K562 (cell line): ENCODE results near the gene NAA80. TPM values are rescaled to one million over a fixed set of nuclear protein-coding genes. Genes with fewer than 3 reads are reported as not detected.

Experiments
- CCNT2 ChIP-seq: IDR thresholded peaks from 2 replicates; pipeline ENCODE4 v1.6.1; 2011; ENCODE audit warnings: borderline replicate concordance, low read depth, mild to moderate bottlenecking, moderate library complexity, mixed read lengths, low read length; ENCODE audit not compliant: insufficient read length; ENCODE audit errors: extremely low read depth
- CSDE1 ChIP-seq, 2 experiments: fragments of 450-650 bp; IDR thresholded peaks; 2 replicates each; pipeline ENCODE4 v1.6.1; 2016; ENCODE audit warnings: mild to moderate bottlenecking in 1 of 2
- EP300 ChIP-seq: IDR thresholded peaks from 2 replicates; pipeline ENCODE4 v1.6.1; 2012; ENCODE audit warnings: low read length, improper control_type of control experiment
- FOXA1 ChIP-seq: fragments of 450-650 bp; IDR thresholded peaks from 2 replicates; pipeline ENCODE4 v1.6.1; 2016; ENCODE audit warnings: mild to moderate bottlenecking, borderline replicate concordance
- FOXA3 ChIP-seq, 2 experiments: fragments of 450-650 bp in 1 of 2; sonication (generic) in 1 of 2; formaldehyde crosslinking; IDR thresholded peaks in 1 of 2; conservative IDR thresholded peaks in 1 of 2; 2 replicates each; pipeline versions ENCODE4 v1.4.0 to v1.8.0; 2020 to 2022; ENCODE audit warnings: mild to moderate bottlenecking in 2 of 2, missing genetic modification reagents in 1 of 2
- FOXK1 ChIP-seq: sonication (generic); formaldehyde crosslinking; IDR thresholded peaks from 2 replicates; pipeline ENCODE4 v1.8.0; 2022; ENCODE audit warnings: missing genetic modification reagents, mild to moderate bottlenecking, borderline replicate concordance
- GTF2A2 ChIP-seq: IDR thresholded peaks from 2 replicates; pipeline ENCODE4 v1.6.1; 2016; ENCODE audit warnings: mild to moderate bottlenecking, missing genetic modification characterization, missing compliant biosample characterization
- HMGN3 ChIP-seq: IDR thresholded peaks from 2 replicates; pipeline ENCODE4 v1.6.1; 2011; ENCODE audit warnings: borderline replicate concordance, low read depth, mild to moderate bottlenecking, mixed read lengths, low read length; ENCODE audit not compliant: insufficient read length; ENCODE audit errors: extremely low read depth
- KDM4B ChIP-seq, 2 experiments: fragments of 450-650 bp in 1 of 2; sonication (generic) in 1 of 2; IDR thresholded peaks; 2 replicates each; pipeline ENCODE4 v1.6.1; 2016 to 2017; ENCODE audit warnings: borderline replicate concordance in 2 of 2, antibody characterized with exemption in 1 of 2, low read depth in 1 of 2, mild to moderate bottlenecking in 1 of 2
- POLR2B ChIP-seq: fragments of 450-650 bp; IDR thresholded peaks from 2 replicates; pipeline ENCODE4 v1.6.1; 2018; ENCODE audit warnings: low read depth; ENCODE audit not compliant: partially characterized antibody
- RBM39 ChIP-seq: fragments of 200-400 bp; formaldehyde crosslinking; optimal IDR thresholded peaks from 2 replicates; pipeline ENCODE3; 2018; ENCODE audit warnings: low read depth, low read length
- SMARCE1 ChIP-seq: fragments of 450-650 bp; IDR thresholded peaks from 2 replicates; pipeline ENCODE4 v1.7.1; 2016; ENCODE audit warnings: mild to moderate bottlenecking
- STAT5B ChIP-seq: fragments of 250-450 bp; sonication (Bioruptor Pico); IDR thresholded peaks from 2 replicates; pipeline ENCODE4 v1.8.0; 2021; ENCODE audit warnings: mild to moderate bottlenecking, inconsistent platforms
- TCF7L2 ChIP-seq: fragments of 150-350 bp; IDR thresholded peaks from 2 replicates; pipeline ENCODE4 v1.6.1; 2016; ENCODE audit warnings: low read depth, mild to moderate bottlenecking, low read length, moderate library complexity
- ZC3H4 ChIP-seq: sonication (generic); formaldehyde crosslinking; IDR thresholded peaks from 2 replicates; pipeline ENCODE4 v1.9.0; 2021; ENCODE audit warnings: missing genetic modification reagents, borderline replicate concordance
- ZNF57 ChIP-seq: fragments of 450-650 bp; formaldehyde crosslinking; IDR thresholded peaks from 2 replicates; pipeline ENCODE4 v1.4.0; 2020; ENCODE audit warnings: mild to moderate bottlenecking, moderate library complexity
- polyA plus RNA-seq, 8 experiments: library from polyadenylated mRNA; depleted of rRNA in 4 of 8; stranded (reverse) in 5 of 8; unstranded in 3 of 8; fragments of >200 nt; fragmentation: Nextera tagmentation in 2 of 8; fragmentation: Illumina TruSeq in 1 of 8; extraction: Ambion mirVana in 2 of 8; extraction: Trizol in 1 of 8; gene quantifications; 2 replicates each; pipeline versions ENCODE4 v1.2.1 to v1.2.3, GENCODE V29; 2011 to 2014; ENCODE audit warnings: inconsistent platforms in 1 of 8, missing spikeins in 1 of 8
- total RNA-seq, 7 experiments: library from RNA; depleted of rRNA in 6 of 7; stranded (reverse); fragments of >200 nt in 6 of 7; fragmentation: Illumina TruSeq in 2 of 7; extraction: Trizol in 2 of 7; gene quantifications; 2 replicates each; pipeline versions ENCODE4 v1.2.1 to v1.2.3, GENCODE V29; 2011 to 2021; ENCODE audit warnings: low replicate concordance in 1 of 7
- TF ChIP-seq, protein P1 (sequence below): fragments of 450-650 bp; IDR thresholded peaks from 2 replicates; pipeline ENCODE4 v1.6.1; 2016; ENCODE audit warnings: low read depth
- TF ChIP-seq, protein P2 (sequence below): fragments of 250-450 bp; sonication (Bioruptor Pico); IDR thresholded peaks from 2 replicates; pipeline ENCODE4 v1.5.0; 2020; ENCODE audit warnings: mild to moderate bottlenecking
- TF ChIP-seq, protein P3 (sequence below): fragments of 250-450 bp; sonication (Bioruptor Pico); IDR thresholded peaks from 2 replicates; pipeline ENCODE4 v1.9.0; 2021; ENCODE audit warnings: mild to moderate bottlenecking

The NAA80 gene
- total and polyA plus RNA-seq, 9 of the 15 experiments (the other 6 are each of a cell fraction or from before 2014, with no cell fraction given), result 0.82 to 24.0 (median 8.6) TPM

DNA sequence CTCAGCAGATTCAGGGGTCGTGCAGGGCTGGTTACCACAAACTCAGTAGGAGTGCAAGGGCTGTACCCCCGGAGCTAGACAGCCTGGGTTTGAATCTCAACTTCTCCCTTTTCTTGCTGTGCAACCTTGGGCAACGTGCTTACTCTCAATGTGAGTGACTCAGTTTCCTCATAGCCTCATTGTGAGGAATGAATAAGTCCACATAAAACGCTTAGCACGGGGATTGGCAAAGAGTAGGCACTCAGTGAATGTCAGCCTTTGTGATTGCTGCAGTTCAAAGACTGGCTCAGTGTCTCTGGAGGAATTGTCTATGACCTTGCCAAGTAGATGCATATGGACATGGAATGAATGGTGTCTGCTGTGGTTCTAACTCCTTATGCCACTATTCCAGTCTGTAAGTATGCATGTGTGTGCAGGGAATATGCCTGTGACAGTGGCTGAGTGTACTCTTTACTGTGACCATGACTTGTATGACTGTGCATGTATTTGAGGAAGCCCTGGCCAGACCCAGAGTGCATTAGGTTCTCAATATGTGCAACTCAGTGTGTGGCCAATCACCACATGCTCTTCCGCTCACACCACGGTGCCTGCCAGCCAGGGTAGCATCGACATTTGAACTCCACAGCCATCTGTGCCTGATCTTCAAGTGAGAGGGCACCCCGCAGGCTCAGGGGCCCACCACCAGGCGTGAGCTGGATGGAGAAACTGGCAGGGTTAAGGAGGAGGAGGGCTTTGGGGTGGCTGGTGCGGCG is 900 bp upstream of the NAA80 start (continued):
- TF ChIP-seq, protein P1, sequence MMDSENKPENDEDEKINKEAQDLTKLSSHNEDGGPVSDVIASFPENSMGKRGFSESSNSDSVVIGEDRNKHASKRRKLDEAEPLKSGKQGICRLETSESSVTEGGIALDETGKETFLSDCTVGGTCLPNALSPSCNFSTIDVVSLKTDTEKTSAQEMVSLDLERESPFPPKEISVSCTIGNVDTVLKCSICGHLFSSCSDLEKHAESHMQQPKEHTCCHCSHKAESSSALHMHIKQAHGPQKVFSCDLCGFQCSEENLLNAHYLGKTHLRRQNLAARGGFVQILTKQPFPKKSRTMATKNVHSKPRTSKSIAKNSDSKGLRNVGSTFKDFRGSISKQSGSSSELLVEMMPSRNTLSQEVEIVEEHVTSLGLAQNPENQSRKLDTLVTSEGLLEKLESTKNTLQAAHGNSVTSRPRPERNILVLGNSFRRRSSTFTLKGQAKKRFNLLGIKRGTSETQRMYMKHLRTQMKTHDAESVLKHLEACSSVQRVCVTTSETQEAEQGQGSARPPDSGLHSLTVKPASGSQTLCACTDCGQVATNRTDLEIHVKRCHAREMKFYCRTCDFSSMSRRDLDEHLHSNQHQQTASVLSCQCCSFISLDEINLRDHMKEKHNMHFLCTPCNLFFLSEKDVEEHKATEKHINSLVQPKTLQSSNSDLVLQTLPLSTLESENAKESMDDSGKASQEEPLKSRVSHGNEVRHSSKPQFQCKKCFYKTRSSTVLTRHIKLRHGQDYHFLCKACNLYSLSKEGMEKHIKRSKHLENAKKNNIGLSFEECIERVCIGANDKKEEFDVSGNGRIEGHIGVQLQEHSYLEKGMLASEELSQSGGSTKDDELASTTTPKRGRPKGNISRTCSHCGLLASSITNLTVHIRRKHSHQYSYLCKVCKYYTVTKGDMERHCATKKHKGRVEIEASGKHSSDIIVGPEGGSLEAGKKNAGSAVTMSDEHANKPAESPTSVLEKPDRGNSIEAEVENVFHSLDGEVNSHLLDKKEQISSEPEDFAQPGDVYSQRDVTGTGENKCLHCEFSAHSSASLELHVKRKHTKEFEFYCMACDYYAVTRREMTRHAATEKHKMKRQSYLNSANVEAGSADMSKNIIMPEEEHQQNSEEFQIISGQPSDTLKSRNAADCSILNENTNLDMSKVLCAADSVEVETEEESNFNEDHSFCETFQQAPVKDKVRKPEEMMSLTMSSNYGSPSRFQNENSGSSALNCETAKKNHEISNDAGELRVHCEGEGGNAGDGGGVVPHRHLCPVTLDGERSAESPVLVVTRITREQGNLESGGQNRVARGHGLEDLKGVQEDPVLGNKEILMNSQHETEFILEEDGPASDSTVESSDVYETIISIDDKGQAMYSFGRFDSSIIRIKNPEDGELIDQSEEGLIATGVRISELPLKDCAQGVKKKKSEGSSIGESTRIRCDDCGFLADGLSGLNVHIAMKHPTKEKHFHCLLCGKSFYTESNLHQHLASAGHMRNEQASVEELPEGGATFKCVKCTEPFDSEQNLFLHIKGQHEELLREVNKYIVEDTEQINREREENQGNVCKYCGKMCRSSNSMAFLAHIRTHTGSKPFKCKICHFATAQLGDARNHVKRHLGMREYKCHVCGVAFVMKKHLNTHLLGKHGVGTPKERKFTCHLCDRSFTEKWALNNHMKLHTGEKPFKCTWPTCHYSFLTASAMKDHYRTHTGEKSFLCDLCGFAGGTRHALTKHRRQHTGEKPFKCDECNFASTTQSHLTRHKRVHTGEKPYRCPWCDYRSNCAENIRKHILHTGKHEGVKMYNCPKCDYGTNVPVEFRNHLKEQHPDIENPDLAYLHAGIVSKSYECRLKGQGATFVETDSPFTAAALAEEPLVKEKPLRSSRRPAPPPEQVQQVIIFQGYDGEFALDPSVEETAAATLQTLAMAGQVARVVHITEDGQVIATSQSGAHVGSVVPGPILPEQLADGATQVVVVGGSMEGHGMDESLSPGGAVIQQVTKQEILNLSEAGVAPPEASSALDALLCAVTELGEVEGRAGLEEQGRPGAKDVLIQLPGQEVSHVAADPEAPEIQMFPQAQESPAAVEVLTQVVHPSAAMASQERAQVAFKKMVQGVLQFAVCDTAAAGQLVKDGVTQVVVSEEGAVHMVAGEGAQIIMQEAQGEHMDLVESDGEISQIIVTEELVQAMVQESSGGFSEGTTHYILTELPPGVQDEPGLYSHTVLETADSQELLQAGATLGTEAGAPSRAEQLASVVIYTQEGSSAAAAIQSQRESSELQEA, result no peak
- TF ChIP-seq FOXK1 (CRISPR knock-in tag) (no peak), KDM4B (IDR thresholded peaks at IDR 0.05; ENCODE audit: borderline replicate concordance in 2 of 2, low read depth in 1 of 2) (no peak), ZNF57 (CRISPR knock-in tag) (no peak), CCNT2 (no peak), CSDE1 (IDR thresholded peaks at IDR 0.05) (no peak), RBM39 (no peak), GTF2A2 (tag) (no peak), FOXA3 (CRISPR knock-in tag; conservative IDR thresholded peaks at IDR 0.05 in 1 of 2, IDR thresholded peaks at IDR 0.05 in 1 of 2) (peak in 1 of 2 experiments; percentile 51; a peak in 1 of 4 replicates), POLR2B (peak; percentile 12), HMGN3 (no peak), SMARCE1 (no peak), STAT5B (no peak), FOXA1 (no peak), ZC3H4 (CRISPR knock-in tag) (peak; percentile 72; the same call in 1 of the 2 replicates), TCF7L2 (no peak), EP300 (no peak)
- TF ChIP-seq, protein P2, sequence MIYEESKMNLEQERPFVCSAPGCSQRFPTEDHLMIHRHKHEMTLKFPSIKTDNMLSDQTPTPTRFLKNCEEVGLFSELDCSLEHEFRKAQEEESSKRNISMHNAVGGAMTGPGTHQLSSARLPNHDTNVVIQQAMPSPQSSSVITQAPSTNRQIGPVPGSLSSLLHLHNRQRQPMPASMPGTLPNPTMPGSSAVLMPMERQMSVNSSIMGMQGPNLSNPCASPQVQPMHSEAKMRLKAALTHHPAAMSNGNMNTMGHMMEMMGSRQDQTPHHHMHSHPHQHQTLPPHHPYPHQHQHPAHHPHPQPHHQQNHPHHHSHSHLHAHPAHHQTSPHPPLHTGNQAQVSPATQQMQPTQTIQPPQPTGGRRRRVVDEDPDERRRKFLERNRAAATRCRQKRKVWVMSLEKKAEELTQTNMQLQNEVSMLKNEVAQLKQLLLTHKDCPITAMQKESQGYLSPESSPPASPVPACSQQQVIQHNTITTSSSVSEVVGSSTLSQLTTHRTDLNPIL (CRISPR knock-in tag), result no peak
- TF ChIP-seq, protein P3, sequence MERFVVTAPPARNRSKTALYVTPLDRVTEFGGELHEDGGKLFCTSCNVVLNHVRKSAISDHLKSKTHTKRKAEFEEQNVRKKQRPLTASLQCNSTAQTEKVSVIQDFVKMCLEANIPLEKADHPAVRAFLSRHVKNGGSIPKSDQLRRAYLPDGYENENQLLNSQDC (CRISPR knock-in tag), result no peak
